SK-N-MC (cell line): ENCODE results near the gene HLA-DMB.

Experiments used
- DNase-seq: peaks from one replicate; pipeline ENCODE4 v3.0.0-alpha.2; 2011; ENCODE audit warnings: low read depth, low spot score
- H3K27ac ChIP-seq: fragments of 200-600 bp; sonication (generic); 2 replicates; pipeline ENCODE4 v1.5.1; 2016; ENCODE audit warnings: mixed run types
- H3K36me3 ChIP-seq: fragments of 200-600 bp; sonication (generic); 2 replicates; pipeline ENCODE4 v1.6.1; 2017; ENCODE audit warnings: antibody characterized with exemption, low read length, mixed read lengths; ENCODE audit not compliant: insufficient read depth
- H3K4me3 ChIP-seq: fragments of 200-600 bp; sonication (generic); 2 replicates; pipeline ENCODE4 v1.5.1; 2016
- H3K9ac ChIP-seq: fragments of 200-600 bp; sonication (generic); 2 replicates; pipeline ENCODE4 v1.8.0; 2017; ENCODE audit warnings: mixed run types, mixed read lengths; ENCODE audit not compliant: insufficient read length
- H3K9me3 ChIP-seq: fragments of 200-600 bp; sonication (generic); 2 replicates; pipeline ENCODE4 v1.6.1; 2017; ENCODE audit warnings: low read depth, mild to moderate bottlenecking, antibody characterized with exemption, low read length, moderate library complexity, mixed read lengths
- EZH2 ChIP-seq: fragments of 200-600 bp; sonication (generic); IDR thresholded peaks from one replicate; pipeline ENCODE4 v1.6.1; 2017; ENCODE audit warnings: antibody characterized with exemption
- FOXP2 ChIP-seq: optimal IDR thresholded peaks from 2 replicates; pipeline ENCODE3; 2011; ENCODE audit warnings: mild to moderate bottlenecking, moderate library complexity; ENCODE audit not compliant: insufficient read depth; ENCODE audit errors: extremely low read length, control extremely low read depth
- POLR2AphosphoS5 ChIP-seq: IDR thresholded peaks from 2 replicates; pipeline ENCODE4 v1.6.1; 2012; ENCODE audit warnings: mild to moderate bottlenecking, low read depth, low read length, borderline replicate concordance

HLA-DMB gene

DNA sequence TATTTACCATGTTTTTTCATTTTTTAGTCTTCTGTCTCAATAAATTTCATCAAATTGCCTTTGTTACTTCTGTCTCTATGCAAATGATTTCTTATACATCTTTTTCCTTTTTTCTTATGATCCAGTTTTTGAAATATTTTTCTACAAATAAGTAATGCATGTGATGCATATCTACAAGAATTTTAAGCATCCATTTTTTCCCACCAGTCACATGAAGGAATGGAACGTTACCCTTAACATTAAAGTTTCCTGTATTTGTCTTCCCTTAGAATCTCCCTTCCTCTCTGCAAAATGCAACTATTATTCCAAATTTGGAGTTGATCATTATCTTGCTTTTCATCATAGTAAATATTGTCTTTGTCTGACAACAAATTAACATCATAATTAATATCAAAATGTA lies 51.3 kb downstream of the HLA-DMB start:
- no peaks in the 10 kb centered on the region for H3K9me3 ChIP-seq
- no peak for TF ChIP-seq POLR2AphosphoS5
- TF ChIP-seq FOXP2 = no peak
- no peak for TF ChIP-seq EZH2
- no peak overlapping the region for H3K27ac ChIP-seq
- no peak overlapping the region for H3K4me3 ChIP-seq
- no peak for DNase-seq
- H3K9ac ChIP-seq = no peak overlapping the region
- no peaks in the 10 kb centered on the region for H3K36me3 ChIP-seq

DNA sequence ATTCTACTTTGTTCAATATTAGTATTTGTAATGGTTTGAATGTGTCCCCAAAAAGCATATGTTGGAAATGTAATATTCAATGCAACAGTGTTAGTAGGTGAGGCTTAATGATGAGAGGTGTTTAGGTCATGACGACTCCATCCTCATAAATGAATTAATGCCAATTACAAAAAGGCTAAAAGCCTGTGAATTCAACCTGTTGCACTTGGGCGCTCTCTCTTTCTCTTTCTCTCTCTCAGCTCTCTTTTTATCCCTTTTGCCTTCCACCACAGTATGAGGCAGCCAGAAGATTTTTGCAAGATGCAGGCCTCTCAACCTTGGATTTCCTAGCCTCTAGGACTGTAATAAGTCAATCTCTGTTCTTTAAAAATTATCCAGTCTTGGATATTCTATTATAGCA lies 52.3 kb downstream of the HLA-DMB start:
- TF ChIP-seq FOXP2 (no peak), POLR2AphosphoS5 (no peak), EZH2 (no peak)
- Histone ChIP-seq H3K36me3 (no peaks in the 10 kb centered on the region), H3K27ac (no peak overlapping the region), H3K9me3 (no peaks in the 10 kb centered on the region), H3K9ac (no peak overlapping the region), H3K4me3 (no peak overlapping the region)
- no peak for DNase-seq

DNA sequence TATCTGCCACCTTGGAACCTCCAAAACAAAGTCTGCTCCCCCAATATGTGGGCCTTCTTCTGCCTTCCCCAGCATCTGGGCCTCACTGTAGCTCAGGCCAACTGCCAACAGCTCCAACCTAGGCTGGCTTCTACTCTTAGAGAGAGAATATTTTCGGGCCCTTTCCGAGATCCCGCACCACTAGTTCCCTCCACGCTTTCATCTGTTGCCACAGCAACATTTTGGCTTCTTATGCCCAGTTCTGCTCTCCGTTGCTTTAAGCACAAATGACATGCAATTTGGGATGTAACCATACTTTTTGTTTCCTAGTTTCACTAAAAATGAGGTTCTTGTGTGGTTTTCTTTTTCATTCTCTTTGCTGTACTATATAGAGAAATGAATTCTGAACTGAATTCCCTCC lies 53.2 kb downstream of the HLA-DMB start:
- TF ChIP-seq FOXP2 (no peak), EZH2 (no peak), POLR2AphosphoS5 (no peak)
- no peak for DNase-seq
- H3K4me3 ChIP-seq = no peak overlapping the region
- H3K36me3 ChIP-seq = no peaks in the 10 kb centered on the region
- H3K9ac ChIP-seq = no peak overlapping the region
- no peak overlapping the region for H3K27ac ChIP-seq
- no peaks in the 10 kb centered on the region for H3K9me3 ChIP-seq

DNA sequence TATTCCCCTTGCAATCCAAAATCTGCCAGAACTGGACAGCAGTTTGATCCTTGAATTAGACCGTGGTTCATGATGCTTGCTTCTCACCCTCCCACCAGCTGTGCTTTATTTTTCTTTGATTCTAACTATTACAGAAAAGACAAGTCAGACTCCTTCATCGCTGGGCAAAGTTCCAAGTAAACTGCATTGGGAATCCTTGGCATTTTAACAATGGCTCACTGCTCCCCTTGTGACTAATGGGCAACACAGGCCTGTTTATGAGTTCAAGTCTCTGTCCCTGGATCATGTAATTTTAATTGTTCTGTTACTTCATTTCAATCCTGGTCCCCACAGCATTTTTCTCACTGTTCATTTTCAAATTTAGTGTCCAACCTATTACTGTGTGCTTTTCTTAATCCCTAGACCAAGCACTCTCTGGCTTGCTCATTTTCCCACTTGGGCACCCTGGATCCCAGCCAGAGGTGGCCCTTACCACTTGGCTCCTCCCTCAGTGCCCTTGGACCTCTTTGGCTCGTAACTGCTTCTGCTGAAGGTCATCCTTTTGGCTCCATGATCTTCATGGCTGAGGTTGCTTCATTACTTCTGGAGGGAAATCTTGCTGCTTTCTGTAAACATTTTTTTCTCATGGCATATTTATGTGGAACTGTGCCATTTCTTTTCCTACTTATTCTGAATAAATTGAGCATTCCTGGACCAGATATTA lies 54.0 kb downstream of the HLA-DMB start:
- H3K27ac ChIP-seq = no peak overlapping the region
- H3K36me3 ChIP-seq = no peaks in the 10 kb centered on the region
- H3K9ac ChIP-seq = no peak overlapping the region
- no peak overlapping the region for H3K4me3 ChIP-seq
- H3K9me3 ChIP-seq = no peaks in the 10 kb centered on the region
- DNase-seq = no peak
- no peak for TF ChIP-seq FOXP2
- TF ChIP-seq POLR2AphosphoS5 = no peak
- TF ChIP-seq EZH2 = no peak

GRCh38 chr6:32885698-32886286 lies 55.0 kb downstream of the HLA-DMB start:
- H3K4me3 ChIP-seq = no peak overlapping the region
- H3K36me3 ChIP-seq = no peaks in the 10 kb centered on the region
- TF ChIP-seq FOXP2 (no peak), POLR2AphosphoS5 (no peak), EZH2 (no peak)
- no peaks in the 10 kb centered on the region for H3K9me3 ChIP-seq
- peak; percentile 84 for DNase-seq
- no peak overlapping the region for H3K27ac ChIP-seq
- H3K9ac ChIP-seq = no peak overlapping the region
